GM12864 (cell line): ENCODE measurements around the gene LNPEP.

Experiments used
- DNase-seq: peaks from one replicate; pipeline ENCODE4 v3.0.0-alpha.2; 2011; ENCODE audit warnings: low read depth
- H3K4me3 ChIP-seq: 2 replicates; pipeline ENCODE4 v1.5.1; 2011; ENCODE audit warnings: mild to moderate bottlenecking, low read depth, low read length, control low read depth
- CTCF ChIP-seq: IDR thresholded peaks from 2 replicates; pipeline ENCODE4 v1.5.1; 2011; ENCODE audit warnings: low read depth, mild to moderate bottlenecking, moderate library complexity, low read length, control low read depth, inconsistent platforms; ENCODE audit errors: missing control alignments

LNPEP gene

GRCh38 chr5:96942911-96943310 is 7.0 kb downstream of the LNPEP start:
- no peak for DNase-seq
- H3K4me3 ChIP-seq: no peak overlapping the region
- TF ChIP-seq CTCF: no peak

GRCh38 chr5:96943799-96944198 is 7.9 kb downstream of the LNPEP start:
- no peak for TF ChIP-seq CTCF
- no peak overlapping the region for H3K4me3 ChIP-seq
- no peak for DNase-seq

GRCh38 chr5:96945144-96945897 is 9.4 kb downstream of the LNPEP start:
- DNase-seq: no peak
- H3K4me3 ChIP-seq: no peak overlapping the region
- TF ChIP-seq CTCF: no peak

- TF ChIP-seq CTCF: no peak
- H3K4me3 ChIP-seq: no peak overlapping the region
- no peak for DNase-seq
Measured at GRCh38 chr5:96946381-96946780, 10.5 kb downstream of the LNPEP start.

- TF ChIP-seq CTCF: no peak
- DNase-seq: no peak
Measured at GRCh38 chr5:96952118-96952750, 16.4 kb downstream of the LNPEP start.

GRCh38 chr5:96952974-96953730 is 17.3 kb downstream of the LNPEP start:
- DNase-seq: no peak
- no peak for TF ChIP-seq CTCF
- no peak overlapping the region for H3K4me3 ChIP-seq

More at GRCh38 chr5:96952118-96952750, 16.4 kb downstream of the LNPEP start:
- no peak overlapping the region for H3K4me3 ChIP-seq
